ENCODE measurements around the gene ENOX2. TPM values are rescaled to one million over a fixed set of nuclear protein-coding genes. Genes with fewer than 3 reads are reported as not detected.

The ENOX2 gene
- total RNA-seq, 1 donor from 2014 or later: 25.2 TPM

- H3K4me1 Mint-ChIP-seq (ENCODE audit: unreplicated experiment): no peaks in the 10 kb centered on the region
- H3K36me3 Mint-ChIP-seq: no peaks in the 10 kb centered on the region
Observed at GRCh38 chrX:130615941-130616340, 287.1 kb downstream of the ENOX2 start.

GRCh38 chrX:130607431-130607830, 295.6 kb downstream of the ENOX2 start:
- TF ChIP-seq CTCF (conservative IDR thresholded peaks at IDR 0.05): no peak
- Mint-ChIP-seq H3K27me3 (peaks cover 13% of the 10 kb centered on the region), H3K4me3 (no peak overlapping the region), H3K4me1 (ENCODE audit: unreplicated experiment) (peaks cover 11% of the 10 kb centered on the region), H3K9me3 (no peaks in the 10 kb centered on the region), H3K36me3 (no peaks in the 10 kb centered on the region), H3K27ac (no peak overlapping the region)
- DNase-seq (ENCODE audit: extremely low spot score, unreplicated experiment): no peak

More at GRCh38 chrX:130615941-130616340, 287.1 kb downstream of the ENOX2 start:
- Mint-ChIP-seq H3K27me3 (peaks cover 3% of the 10 kb centered on the region), H3K4me3 (no peak overlapping the region), H3K27ac (no peak overlapping the region), H3K9me3 (no peaks in the 10 kb centered on the region)
- DNase-seq (ENCODE audit: extremely low spot score, unreplicated experiment): no peak
- no peak for TF ChIP-seq CTCF (conservative IDR thresholded peaks at IDR 0.05)

DNA sequence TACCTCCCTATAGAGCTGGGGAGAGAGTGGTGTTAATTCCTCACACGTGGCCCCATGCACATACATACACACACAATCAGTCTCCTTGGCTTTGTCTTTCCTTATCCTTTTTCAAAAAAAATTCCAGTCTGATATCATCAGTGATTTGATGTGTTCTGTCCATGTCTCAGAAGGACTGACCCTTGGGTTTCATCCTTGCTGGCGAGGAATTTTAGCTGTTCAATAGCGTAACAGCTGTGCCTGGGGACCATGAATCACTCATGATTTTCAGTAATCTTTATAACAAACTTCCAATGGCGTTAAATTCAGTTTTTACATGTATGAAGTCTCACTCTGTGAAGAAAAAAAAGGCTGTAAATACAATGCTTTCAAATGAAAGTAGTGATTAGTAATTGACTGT, 296.6 kb downstream of the ENOX2 start:
- no peaks in the 10 kb centered on the region for H3K36me3 Mint-ChIP-seq
- no peak for DNase-seq (ENCODE audit: extremely low spot score, unreplicated experiment)
- H3K9me3 Mint-ChIP-seq: no peaks in the 10 kb centered on the region
- no peak overlapping the region for H3K27ac Mint-ChIP-seq
- no peak overlapping the region for H3K4me3 Mint-ChIP-seq
- H3K27me3 Mint-ChIP-seq: peaks cover 13% of the 10 kb centered on the region
- H3K4me1 Mint-ChIP-seq (ENCODE audit: unreplicated experiment): peaks cover 11% of the 10 kb centered on the region
- no peak for TF ChIP-seq CTCF (conservative IDR thresholded peaks at IDR 0.05)

DNA sequence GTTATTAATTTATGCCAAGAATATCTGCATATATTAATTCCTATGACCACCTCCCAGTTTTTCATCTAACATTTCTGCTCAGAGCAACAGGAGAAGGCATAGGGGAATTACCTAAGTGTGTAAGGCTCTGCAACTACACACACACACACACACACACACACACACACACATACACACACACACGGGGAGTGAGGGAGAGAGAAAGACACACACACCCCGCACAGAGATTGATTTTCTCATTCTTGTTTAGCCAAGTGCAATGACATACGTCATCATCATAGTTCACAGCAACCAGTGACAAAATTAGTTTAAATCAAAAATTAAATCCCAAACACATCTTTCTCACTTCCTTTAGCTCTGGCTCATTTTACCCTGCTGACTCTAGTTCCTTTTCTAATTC, 298.1 kb downstream of the ENOX2 start:
- H3K27me3 Mint-ChIP-seq: peaks cover 13% of the 10 kb centered on the region
- H3K36me3 Mint-ChIP-seq: no peaks in the 10 kb centered on the region
- no peak overlapping the region for H3K27ac Mint-ChIP-seq
- no peak overlapping the region for H3K4me3 Mint-ChIP-seq
- no peak for DNase-seq (ENCODE audit: extremely low spot score, unreplicated experiment)
- TF ChIP-seq CTCF (conservative IDR thresholded peaks at IDR 0.05): no peak
- no peaks in the 10 kb centered on the region for H3K9me3 Mint-ChIP-seq
- H3K4me1 Mint-ChIP-seq (ENCODE audit: unreplicated experiment): peaks cover 11% of the 10 kb centered on the region

DNA sequence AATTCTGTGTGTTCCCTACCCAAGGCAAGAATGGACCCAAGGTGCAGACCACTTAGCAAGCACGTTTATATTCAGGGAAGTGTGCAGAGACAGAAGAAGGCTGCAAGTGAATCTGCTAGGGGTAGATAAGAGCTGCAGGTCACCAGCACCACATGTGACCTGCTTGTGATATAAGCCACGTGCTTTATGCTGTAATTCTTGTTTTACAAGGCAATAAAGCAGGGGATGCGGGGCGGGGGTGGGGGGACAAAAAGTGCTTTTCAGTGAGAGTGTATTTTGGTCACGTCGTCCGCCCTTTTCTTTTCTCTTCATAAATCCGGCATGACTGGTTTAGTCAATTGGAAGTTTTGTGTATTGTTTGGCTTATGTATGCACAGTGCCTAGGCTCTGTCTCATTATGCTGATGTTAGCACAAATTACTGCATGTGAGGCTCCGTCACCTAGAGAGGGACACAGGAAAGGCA, 308.5 kb downstream of the ENOX2 start:
- peak overlapping the region; percentile 17 for H3K27ac Mint-ChIP-seq
- no peak for TF ChIP-seq CTCF (conservative IDR thresholded peaks at IDR 0.05)
- H3K36me3 Mint-ChIP-seq: no peaks in the 10 kb centered on the region
- DNase-seq (ENCODE audit: extremely low spot score, unreplicated experiment): no peak
- H3K27me3 Mint-ChIP-seq: peaks cover 6% of the 10 kb centered on the region
- peaks cover 11% of the 10 kb centered on the region for H3K4me1 Mint-ChIP-seq (ENCODE audit: unreplicated experiment)
- no peaks in the 10 kb centered on the region for H3K9me3 Mint-ChIP-seq
- no peak overlapping the region for H3K4me3 Mint-ChIP-seq

- Mint-ChIP-seq H3K36me3 (no peaks in the 10 kb centered on the region), H3K27me3 (peaks cover 6% of the 10 kb centered on the region), H3K9me3 (no peaks in the 10 kb centered on the region), H3K27ac (no peak overlapping the region), H3K4me1 (ENCODE audit: unreplicated experiment) (peaks cover 11% of the 10 kb centered on the region), H3K4me3 (no peak overlapping the region)
- DNase-seq (ENCODE audit: extremely low spot score, unreplicated experiment): no peak
- TF ChIP-seq CTCF (conservative IDR thresholded peaks at IDR 0.05): no peak
Observed at GRCh38 chrX:130593911-130594310, 309.1 kb downstream of the ENOX2 start.

All from type B pancreatic cell (in vitro differentiated cells).